Measurements from ENCODE around the gene GTF3A. TPM values are rescaled to one million over a fixed set of nuclear protein-coding genes. Genes with fewer than 3 reads are reported as not detected.

GTF3A gene
- total RNA-seq, 1 donor from 2014 or later = 81.7 TPM

DNA sequence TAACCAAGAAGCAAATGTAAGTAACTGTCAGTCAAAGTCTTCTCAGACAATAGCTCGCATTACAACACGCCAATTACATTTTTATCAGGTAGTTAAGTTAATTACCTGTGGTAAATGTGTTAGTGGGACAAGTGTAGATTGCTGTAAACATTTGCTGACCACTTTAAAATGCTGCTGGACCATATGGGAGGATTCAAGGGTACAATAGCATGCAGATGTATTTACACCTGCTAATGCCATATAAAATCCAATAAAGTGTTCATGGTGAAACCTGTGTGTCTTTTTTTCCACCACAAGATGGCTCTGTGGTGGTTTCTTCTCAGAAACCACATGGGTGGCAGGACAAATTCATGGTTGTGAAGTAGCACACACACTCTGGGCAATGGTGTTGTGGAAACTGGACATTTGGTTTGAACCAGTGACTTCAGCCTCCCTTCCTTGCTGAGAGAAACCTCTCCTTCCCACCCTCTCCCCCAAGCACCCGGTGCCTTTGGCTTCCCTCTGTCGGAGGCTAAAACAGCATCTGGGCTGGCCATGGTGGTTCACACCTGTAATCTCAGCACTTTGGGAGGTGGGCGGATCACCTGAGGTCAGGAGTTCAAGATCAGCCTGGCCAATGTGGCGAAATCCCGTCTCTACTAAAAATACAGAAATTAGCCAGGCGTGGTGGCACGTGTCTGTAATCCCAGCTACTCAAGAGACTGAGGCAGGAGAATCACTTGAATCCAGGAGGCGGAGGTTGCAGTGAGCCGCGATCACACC is 18.1 kb upstream of the GTF3A start:
- Histone ChIP-seq H3K27me3 (no peaks in the 10 kb centered on the region), H3K4me3 (no peak overlapping the region), H3K4me1 (peaks cover 10% of the 10 kb centered on the region), H3K27ac (no peak overlapping the region), H3K36me3 (no peaks in the 10 kb centered on the region), H3K9me3 (no peaks in the 10 kb centered on the region)
- ATAC-seq (peak; percentile 70), DNase-seq (no peak)
- intact Hi-C loops (cut with DNase I) = no loop called here
- TF ChIP-seq, protein P1, sequence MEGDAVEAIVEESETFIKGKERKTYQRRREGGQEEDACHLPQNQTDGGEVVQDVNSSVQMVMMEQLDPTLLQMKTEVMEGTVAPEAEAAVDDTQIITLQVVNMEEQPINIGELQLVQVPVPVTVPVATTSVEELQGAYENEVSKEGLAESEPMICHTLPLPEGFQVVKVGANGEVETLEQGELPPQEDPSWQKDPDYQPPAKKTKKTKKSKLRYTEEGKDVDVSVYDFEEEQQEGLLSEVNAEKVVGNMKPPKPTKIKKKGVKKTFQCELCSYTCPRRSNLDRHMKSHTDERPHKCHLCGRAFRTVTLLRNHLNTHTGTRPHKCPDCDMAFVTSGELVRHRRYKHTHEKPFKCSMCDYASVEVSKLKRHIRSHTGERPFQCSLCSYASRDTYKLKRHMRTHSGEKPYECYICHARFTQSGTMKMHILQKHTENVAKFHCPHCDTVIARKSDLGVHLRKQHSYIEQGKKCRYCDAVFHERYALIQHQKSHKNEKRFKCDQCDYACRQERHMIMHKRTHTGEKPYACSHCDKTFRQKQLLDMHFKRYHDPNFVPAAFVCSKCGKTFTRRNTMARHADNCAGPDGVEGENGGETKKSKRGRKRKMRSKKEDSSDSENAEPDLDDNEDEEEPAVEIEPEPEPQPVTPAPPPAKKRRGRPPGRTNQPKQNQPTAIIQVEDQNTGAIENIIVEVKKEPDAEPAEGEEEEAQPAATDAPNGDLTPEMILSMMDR (IDR thresholded peaks at IDR 0.05) = peak; percentile 53

- no peak overlapping the region for H3K27ac ChIP-seq
- H3K9me3 ChIP-seq = no peaks in the 10 kb centered on the region
- H3K36me3 ChIP-seq = no peaks in the 10 kb centered on the region
- intact Hi-C loops (cut with DNase I) = no loop called here
- H3K4me1 ChIP-seq = peaks cover 9% of the 10 kb centered on the region
- no peaks in the 10 kb centered on the region for H3K27me3 ChIP-seq
- TF ChIP-seq, protein P1 (IDR thresholded peaks at IDR 0.05) = no peak
- no peak for DNase-seq
- no peak overlapping the region for H3K4me3 ChIP-seq
- ATAC-seq = no peak
Observed at GRCh38 chr13:27408074-27408473, 16.3 kb upstream of the GTF3A start.

DNA sequence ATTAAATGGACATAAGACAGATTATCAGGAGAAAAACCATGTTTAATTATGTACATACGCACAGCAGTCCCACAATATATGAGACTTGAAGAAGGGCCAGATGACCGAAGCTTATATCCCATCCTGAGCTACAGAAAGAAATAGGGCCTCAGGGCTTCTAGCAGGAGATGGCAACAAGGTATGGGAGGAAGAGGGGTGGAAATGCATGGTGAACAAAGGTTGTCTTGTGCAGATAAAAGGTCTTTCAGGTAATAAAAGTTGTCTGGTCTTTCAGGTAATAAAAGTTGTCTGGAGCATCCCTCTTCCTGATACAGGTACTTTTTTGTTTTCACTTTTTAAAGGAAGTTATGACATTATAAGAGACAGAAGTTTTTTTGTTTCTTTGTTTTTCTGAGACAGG is 15.4 kb upstream of the GTF3A start:
- no peak for ATAC-seq
- no peaks in the 10 kb centered on the region for H3K9me3 ChIP-seq
- intact Hi-C loops (cut with DNase I) = no loop called here
- DNase-seq = no peak
- no peaks in the 10 kb centered on the region for H3K36me3 ChIP-seq
- H3K4me1 ChIP-seq = peaks cover under 1% of the 10 kb centered on the region
- no peaks in the 10 kb centered on the region for H3K27me3 ChIP-seq
- H3K27ac ChIP-seq = no peak overlapping the region
- H3K4me3 ChIP-seq = no peak overlapping the region
- TF ChIP-seq, protein P1 (IDR thresholded peaks at IDR 0.05) = no peak

- intact Hi-C loops (cut with DNase I) = no loop called here
- TF ChIP-seq, protein P1 (IDR thresholded peaks at IDR 0.05) = no peak
- no peak overlapping the region for H3K27ac ChIP-seq
- H3K4me3 ChIP-seq = no peak overlapping the region
- H3K4me1 ChIP-seq = peaks cover 3% of the 10 kb centered on the region
- no peaks in the 10 kb centered on the region for H3K27me3 ChIP-seq
- no peaks in the 10 kb centered on the region for H3K9me3 ChIP-seq
- H3K36me3 ChIP-seq = no peaks in the 10 kb centered on the region
- no peak for DNase-seq
- no peak for ATAC-seq
Observed at GRCh38 chr13:27411341-27411740, 13.1 kb upstream of the GTF3A start.

GRCh38 chr13:27415116-27415515 is 9.3 kb upstream of the GTF3A start:
- Histone ChIP-seq H3K27ac (no peak overlapping the region), H3K9me3 (no peaks in the 10 kb centered on the region), H3K4me3 (no peak overlapping the region), H3K4me1 (peaks cover 3% of the 10 kb centered on the region), H3K36me3 (no peaks in the 10 kb centered on the region), H3K27me3 (no peaks in the 10 kb centered on the region)
- ATAC-seq (peak; percentile 29), DNase-seq (no peak)
- TF ChIP-seq, protein P1 (IDR thresholded peaks at IDR 0.05) = no peak
- intact Hi-C loops (cut with DNase I) = no loop called here
